Measurements from ENCODE around the gene HNRNPA2B1.

HNRNPA2B1 gene

GRCh38 chr7:26200444-26201246 is at the start of gene HNRNPA2B1:
TSS of gene HNRNPA2B1 (minus strand) at chr7:26200746. CDS start at chr7:26200577, 169 bp downstream.
- peak; percentile 97 for DNase-seq

- no peak for DNase-seq
These were observed 49.7 kb upstream of the HNRNPA2B1 start for GRCh38 chr7:26250239-26250638.

- no peak for DNase-seq
These were observed 44.6 kb upstream of the HNRNPA2B1 start for GRCh38 chr7:26245150-26245549.

- DNase-seq = no peak
These were observed 37.5 kb upstream of the HNRNPA2B1 start for GRCh38 chr7:26238032-26238431.

- DNase-seq = no peak
These were observed 36.7 kb upstream of the HNRNPA2B1 start for GRCh38 chr7:26237035-26237807.

- DNase-seq = no peak
These were observed 33.5 kb upstream of the HNRNPA2B1 start for GRCh38 chr7:26233902-26234511.

GRCh38 chr7:26227987-26228386 is 27.4 kb upstream of the HNRNPA2B1 start:
- DNase-seq = no peak

GRCh38 chr7:26224359-26224758 is 23.8 kb upstream of the HNRNPA2B1 start:
- no peak for DNase-seq

- no peak for DNase-seq
These were observed 15.5 kb upstream of the HNRNPA2B1 start for GRCh38 chr7:26216049-26216448.

GRCh38 chr7:26213807-26214515 is 13.4 kb upstream of the HNRNPA2B1 start:
- no peak for DNase-seq

- no peak for DNase-seq
These were observed 12.6 kb upstream of the HNRNPA2B1 start for GRCh38 chr7:26212921-26213718.

- no peak for DNase-seq
These were observed 7.5 kb upstream of the HNRNPA2B1 start for GRCh38 chr7:26208040-26208439.

GRCh38 chr7:26203016-26203415 is 2.5 kb upstream of the HNRNPA2B1 start:
- DNase-seq = no peak

- DNase-seq = peak; percentile 61 to 64
These were observed 1.8 kb upstream of the HNRNPA2B1 start for GRCh38 chr7:26202019-26202990.

- DNase-seq = peak; percentile 95 to 96
These were observed 887 bp upstream of the HNRNPA2B1 start, which contains the start of gene CBX3 for GRCh38 chr7:26201247-26202018. TSS of gene CBX3 (plus strand) at chr7:26201745. CDS start at chr7:26202999, 1,254 bp downstream.

- DNase-seq = peak; percentile 77 to 80
These were observed 505 bp downstream of the HNRNPA2B1 start for GRCh38 chr7:26200038-26200443.

- peak; percentile 58 to 67 for DNase-seq
These were observed 1.1 kb downstream of the HNRNPA2B1 start for GRCh38 chr7:26199301-26200037.

- no peak for DNase-seq
These were observed 1.8 kb downstream of the HNRNPA2B1 start for GRCh38 chr7:26198781-26199169.

- no peak for DNase-seq
These were observed 2.3 kb downstream of the HNRNPA2B1 start for GRCh38 chr7:26198133-26198780.
